ENCODE results near the gene SNTB2. TPM values are rescaled to one million over a fixed set of nuclear protein-coding genes. Genes with fewer than 3 reads are reported as not detected.

The SNTB2 gene
- total and polyA plus RNA-seq, 2 of the 8 experiments (the other 6 are each of a cell fraction or from before 2014, with no cell fraction given) = 6.0 to 16.1 TPM

DNA sequence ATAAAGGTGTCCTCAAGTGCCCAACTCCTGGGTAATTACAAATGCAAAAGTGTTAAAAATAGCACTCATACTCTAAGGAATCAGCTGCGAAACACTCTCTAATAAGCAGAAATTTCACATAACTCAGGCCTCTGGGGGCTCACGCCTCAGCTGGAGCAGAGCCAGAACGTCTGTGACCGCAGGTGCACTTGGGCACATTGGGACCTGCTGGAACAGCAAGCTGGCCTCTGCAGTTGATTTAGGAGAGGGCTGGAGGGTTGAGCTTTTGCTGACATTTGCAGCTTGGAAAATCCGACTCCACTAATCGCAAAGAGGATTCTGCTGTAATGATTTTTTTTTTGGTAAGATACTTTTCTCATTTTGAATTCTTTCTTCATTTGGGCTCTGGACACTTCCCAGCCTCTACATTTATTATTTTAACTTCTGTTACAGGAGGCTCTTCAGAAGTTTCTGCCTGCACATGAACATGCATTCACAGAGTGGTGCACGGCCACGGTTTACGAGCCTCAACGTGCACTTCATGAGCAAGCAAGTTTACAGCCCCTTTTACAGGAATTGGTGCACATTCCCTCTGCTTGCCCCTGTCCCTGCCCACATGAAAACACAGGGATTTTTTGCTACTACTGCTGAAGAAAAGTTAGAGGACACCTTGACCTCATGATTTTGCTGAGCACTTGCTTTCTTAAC lies 4.1 kb upstream of the SNTB2 start:
- Histone ChIP-seq H3K18ac (ENCODE audit: extremely low read depth, low read length) (no peak overlapping the region), H3K36me3 (ENCODE audit: control insufficient read depth in 2 of 4, insufficient read depth in 4 of 4, low read length in 3 of 4) (no peaks in the 10 kb centered on the region), H4K91ac (replicated peaks; ENCODE audit: insufficient read length, low read length) (no peak overlapping the region), H4K8ac (ENCODE audit: extremely low read depth, insufficient read depth, low read length) (no peak overlapping the region), H3K9ac (replicated peaks in 1 of 4; ENCODE audit: extremely low read depth in 1 of 4, low read depth in 3 of 4, low read length in 3 of 4) (no peak overlapping the region), H3K27ac (ENCODE audit: low read depth, low read length) (no peak overlapping the region), H2BK20ac (ENCODE audit: low read length) (no peak overlapping the region), H2BK12ac (ENCODE audit: low read depth, low read length) (no peak overlapping the region), H3K79me2 (ENCODE audit: control insufficient read depth in 1 of 2, insufficient read depth in 2 of 2, low read length in 2 of 2) (no peaks in the 10 kb centered on the region), H3K23me2 (ENCODE audit: low read depth, low read length) (peaks cover 4% of the 10 kb centered on the region), H3K4me2 (ENCODE audit: insufficient read depth in 1 of 2, low read depth in 2 of 2, low read length in 2 of 2) (no peak overlapping the region), H2BK5ac (ENCODE audit: low read depth, low read length) (no peak overlapping the region), H2AK5ac (ENCODE audit: low read depth, low read length) (no peak overlapping the region), H2AFZ (ENCODE audit: low read length) (no peak overlapping the region), H3K23ac (ENCODE audit: insufficient read length) (no peak overlapping the region), H3K9me3 (ENCODE audit: insufficient read depth in 2 of 2, low read depth in 1 of 2, low read length in 1 of 2) (no peaks in the 10 kb centered on the region), H3K4me3 (ENCODE audit: extremely low read depth in 1 of 4, insufficient read depth in 2 of 4, low read depth in 3 of 4, low read length in 4 of 4) (no peak overlapping the region), H4K20me1 (replicated peaks in 1 of 2; ENCODE audit: control insufficient read depth in 1 of 2, insufficient read depth in 2 of 2, low read length in 2 of 2) (no peaks in the 10 kb centered on the region), H3K79me1 (ENCODE audit: low read depth, low read length) (no peaks in the 10 kb centered on the region), H2BK120ac (replicated peaks; ENCODE audit: low read depth, low read length) (no peak overlapping the region), H3K4me1 (replicated peaks in 1 of 4; ENCODE audit: control insufficient read depth in 3 of 4, insufficient read depth in 4 of 4, low read length in 3 of 4) (peaks cover 2 to 4% (median 4%) of the 10 kb centered on the region in 4 experiments; a peak in 3 of 7 replicates), H2BK15ac (ENCODE audit: low read length) (no peak overlapping the region), H3K56ac (replicated peaks; ENCODE audit: insufficient read length, low read depth, low read length) (no peak overlapping the region), H3K14ac (ENCODE audit: insufficient read length) (no peak overlapping the region), H3K27me3 (replicated peaks in 1 of 4; ENCODE audit: control insufficient read depth in 3 of 4, extremely low read depth in 1 of 4, insufficient read depth in 3 of 4, low read length in 3 of 4) (no peaks in the 10 kb centered on the region), H4K5ac (ENCODE audit: insufficient read length, low read depth, low read length) (no peak overlapping the region), H3K4ac (replicated peaks; ENCODE audit: insufficient read length, low read depth, low read length) (no peak overlapping the region)
- 93% methylated on average over 10 of the region's 10 CpGs; no CpG with 5 or more reads in 1 of the 2 experiments for WGBS, 2 experiments (ENCODE audit: extremely low coverage in 1 of 2, insufficient coverage in 1 of 2, insufficient read length in 1 of 2, insufficient replicate concordance in 2 of 2, low coverage in 1 of 2, low lambda C conversion rate in 2 of 2, missing lambda C conversion rate in 1 of 2)
- TF ChIP-seq SP1 (IDR thresholded peaks at IDR 0.05; ENCODE audit: low read depth, low read length) = no peak
- TF ChIP-seq NRF1 (IDR thresholded peaks at IDR 0.05; ENCODE audit: low read depth, low read length) = no peak
- TF ChIP-seq GABPA (IDR thresholded peaks at IDR 0.05; ENCODE audit: borderline replicate concordance, insufficient read depth, low read length) = no peak
- no peak for TF ChIP-seq TCF12 (IDR thresholded peaks at IDR 0.05; ENCODE audit: low read depth, low read length)
- no peak for TF ChIP-seq PHF8 (conservative IDR thresholded peaks at IDR 0.05; ENCODE audit: low read depth, low read length)
- no peak for TF ChIP-seq SIRT6 (IDR thresholded peaks at IDR 0.05; ENCODE audit: low read length)
- TF ChIP-seq, protein P1, sequence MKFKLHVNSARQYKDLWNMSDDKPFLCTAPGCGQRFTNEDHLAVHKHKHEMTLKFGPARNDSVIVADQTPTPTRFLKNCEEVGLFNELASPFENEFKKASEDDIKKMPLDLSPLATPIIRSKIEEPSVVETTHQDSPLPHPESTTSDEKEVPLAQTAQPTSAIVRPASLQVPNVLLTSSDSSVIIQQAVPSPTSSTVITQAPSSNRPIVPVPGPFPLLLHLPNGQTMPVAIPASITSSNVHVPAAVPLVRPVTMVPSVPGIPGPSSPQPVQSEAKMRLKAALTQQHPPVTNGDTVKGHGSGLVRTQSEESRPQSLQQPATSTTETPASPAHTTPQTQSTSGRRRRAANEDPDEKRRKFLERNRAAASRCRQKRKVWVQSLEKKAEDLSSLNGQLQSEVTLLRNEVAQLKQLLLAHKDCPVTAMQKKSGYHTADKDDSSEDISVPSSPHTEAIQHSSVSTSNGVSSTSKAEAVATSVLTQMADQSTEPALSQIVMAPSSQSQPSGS (IDR thresholded peaks at IDR 0.05; ENCODE audit: low read length) = no peak
- no peak for TF ChIP-seq BACH1 (IDR thresholded peaks at IDR 0.05; ENCODE audit: low read length)
- no peak for TF ChIP-seq POLR2A (IDR thresholded peaks at IDR 0.05; ENCODE audit: control extremely low read depth in 1 of 2, low read depth in 2 of 2, low read length in 2 of 2)
- ChIA-PET CTCF (ENCODE audit: partially characterized antibody) (no interaction called here), POLR2A (ENCODE audit: partially characterized antibody) (interaction anchor here (0.6 to 1.6 kb wide), 5 partner anchors 14 to 167 kb away, joined by 3 read pairs; no protein-coding TSS in a partner anchor)
- DNase-seq (ENCODE audit: low read depth in 1 of 2, low spot score in 2 of 2) = no peak
- no peak for FAIRE-seq
